K562 (cell line): ENCODE data around the gene COL15A1. TPM values are rescaled to one million over a fixed set of nuclear protein-coding genes. Genes with fewer than 3 reads are reported as not detected.
"Not testable (repeated sequence)": the region's sequence is repeated elsewhere in the genome, so short reads cannot be mapped to it uniquely, and the experiment has no call there.

Source experiments
- ATAC-seq: fragments of 200-7000 bp; cut with Tn5 transposase; 3 replicates; pipeline ENCODE4 v1.9.1; 2020; ENCODE audit warnings: moderate library complexity
- BruUV-seq: library from RNA; stranded (reverse); fragments of 400-500 nt; replicated peaks from 2 replicates; lab custom pipeline; 2021; lab: Mats Ljungman, UMichigan
- CTCF ChIA-PET: fragments of 300-600 bp; formaldehyde crosslinking; extraction: SDS; loops from one replicate; lab custom pipeline; 2021; ENCODE audit warnings: low intra/inter-chr PET ratio; lab: Yijun Ruan, JAX
- POLR2A ChIA-PET: fragments of 300-600, 350-650 bp; sonication (Branson Sonifier 250); formaldehyde crosslinking; extraction: SDS; loops from one replicate; lab custom pipeline; 2021; ENCODE audit warnings: antibody characterized with exemption, inconsistent platforms; lab: Yijun Ruan, JAX
- DNase-seq, 4 experiments: peaks; one replicate each; pipeline versions ENCODE4 v3.0.0 to v3.0.0-alpha.2; 2011 to 2018; ENCODE audit warnings: low spot score in 3 of 4, mixed read lengths in 3 of 4; ENCODE audit errors: extremely low read depth in 1 of 4
- FAIRE-seq: peaks from 2 replicates; lab custom pipeline; 2011; peaks lifted over from hg19 to GRCh38; lab: Jason Lieb, UNC
- H2AFZ ChIP-seq: 2 replicates; pipeline ENCODE4 v1.6.0; 2011; ENCODE audit warnings: low read depth, low read length, control low read depth, inconsistent platforms
- H3K27ac ChIP-seq: fragments of 200-600 bp; 3 replicates; pipeline ENCODE4 v1.8.0; 2011; ENCODE audit warnings: low read depth, mild to moderate bottlenecking, control low read depth, inconsistent platforms, low read length, moderate library complexity, mixed read lengths; ENCODE audit errors: extremely low read depth
- H3K27me3 ChIP-seq, 2 experiments: fragments of 300-600 bp in 1 of 2; 2 replicates in 1 of 2; 3 replicates in 1 of 2; pipeline versions ENCODE4 v1.6.0 to v1.8.0; 2011; ENCODE audit warnings: inconsistent platforms in 2 of 2, low read length in 2 of 2, mild to moderate bottlenecking in 1 of 2, mixed read lengths in 1 of 2, moderate library complexity in 1 of 2; ENCODE audit not compliant: control insufficient read depth in 2 of 2, insufficient read depth in 2 of 2
- H3K36me3 ChIP-seq: fragments of 300-600 bp; 3 replicates; pipeline ENCODE4 v1.8.0; 2011; ENCODE audit warnings: mild to moderate bottlenecking, low read length, inconsistent platforms; ENCODE audit not compliant: control insufficient read depth, insufficient read depth
- H3K4me1 ChIP-seq, 2 experiments: fragments of 200-600 bp in 1 of 2; replicated peaks in 1 of 2; 2 replicates in 1 of 2; 3 replicates in 1 of 2; pipeline versions ENCODE4 v1.5.1 to v1.8.0; 2011; ENCODE audit warnings: inconsistent platforms in 2 of 2, low read length in 2 of 2, mild to moderate bottlenecking in 1 of 2, mixed read lengths in 1 of 2, moderate library complexity in 1 of 2; ENCODE audit not compliant: control insufficient read depth in 2 of 2, insufficient read depth in 2 of 2
- H3K4me2 ChIP-seq: 2 replicates; pipeline ENCODE4 v1.6.1; 2011; ENCODE audit warnings: low read length, control low read depth, inconsistent platforms, mixed read lengths; ENCODE audit not compliant: insufficient read depth
- H3K4me3 ChIP-seq: fragments of 200-600 bp; sonication (generic), shearing (Covaris generic); 2 replicates; pipeline ENCODE4 v1.5.1; 2016; ENCODE audit warnings: control low read depth, inconsistent platforms
- H3K79me2 ChIP-seq: fragments of 200-600 bp; 3 replicates; pipeline ENCODE4 v1.8.0; 2011; ENCODE audit warnings: low read length, inconsistent platforms; ENCODE audit not compliant: control insufficient read depth, insufficient read depth
- H3K9ac ChIP-seq, 2 experiments: 2 replicates each; pipeline versions ENCODE4 v1.6.0 to v1.6.1; 2011; ENCODE audit warnings: low read depth in 2 of 2, low read length in 2 of 2, control low read depth in 1 of 2, inconsistent platforms in 1 of 2, mild to moderate bottlenecking in 1 of 2, mixed read lengths in 1 of 2; ENCODE audit not compliant: insufficient read depth in 1 of 2
- H3K9me1 ChIP-seq: one replicate; pipeline ENCODE4 v1.6.0; 2011; ENCODE audit warnings: inconsistent platforms, mild to moderate bottlenecking, low read length, moderate library complexity; ENCODE audit not compliant: control insufficient read depth, insufficient read depth
- H3K9me3 ChIP-seq: replicated peaks from 2 replicates; pipeline ENCODE4 v1.5.1; 2011; ENCODE audit warnings: low read depth, low read length, inconsistent platforms; ENCODE audit not compliant: control insufficient read depth, insufficient read depth
- H4K20me1 ChIP-seq: replicated peaks from 2 replicates; pipeline ENCODE4 v1.6.1; 2011; ENCODE audit warnings: low read length, inconsistent platforms, mixed read lengths; ENCODE audit not compliant: control insufficient read depth, insufficient read depth
- BCOR ChIP-seq: fragments of 450-650 bp; IDR thresholded peaks from 2 replicates; pipeline ENCODE4 v1.6.1; 2016
- CREM ChIP-seq: IDR thresholded peaks from 2 replicates; pipeline ENCODE4 v1.6.1; 2014; ENCODE audit warnings: antibody characterized with exemption, low read depth
- HDAC2 ChIP-seq: fragments of 450-650 bp; IDR thresholded peaks from 2 replicates; pipeline ENCODE4 v1.6.1; 2016; ENCODE audit warnings: mild to moderate bottlenecking
- KDM1A ChIP-seq, 2 experiments: fragments of 450-650 bp; IDR thresholded peaks; 2 replicates each; pipeline ENCODE4 v1.6.1; 2016; ENCODE audit warnings: mild to moderate bottlenecking in 2 of 2
- KDM5B ChIP-seq: fragments of 200-600 bp; sonication (generic); IDR thresholded peaks from 2 replicates; pipeline ENCODE4 v1.6.1; 2012; ENCODE audit warnings: low read depth, mild to moderate bottlenecking, moderate library complexity, low read length, control low read depth, inconsistent platforms; ENCODE audit not compliant: insufficient replicate concordance
- MBD2 ChIP-seq: sonication (generic); IDR thresholded peaks from 2 replicates; pipeline ENCODE4 v1.6.1; 2016; ENCODE audit warnings: low read depth, borderline replicate concordance
- MTA2 ChIP-seq: fragments of 450-650 bp; IDR thresholded peaks from 2 replicates; pipeline ENCODE4 v1.6.1; 2016; ENCODE audit warnings: low read depth
- ZNF146 ChIP-seq: IDR thresholded peaks from one replicate; pipeline ENCODE4 v1.6.1; 2018; ENCODE audit warnings: missing compliant biosample characterization; ENCODE audit not compliant: unreplicated experiment
- ZNF592 ChIP-seq: fragments of 450-650 bp; IDR thresholded peaks from 2 replicates; pipeline ENCODE4 v1.6.1; 2017; ENCODE audit warnings: antibody characterized with exemption, mild to moderate bottlenecking
- WGBS: fragments of 100-300 bp; shearing (Covaris generic); methylation state at CpG from one replicate; pipeline ENCODE4 v1.1.6; 2016; ENCODE audit warnings: low coverage, mixed read lengths; ENCODE audit not compliant: insufficient coverage; ENCODE audit errors: missing lambda C conversion rate; 5-methylcytosine and 5-hydroxymethylcytosine counted together
- in situ Hi-C: fragments of 300-500 bp; cut with MboI; formaldehyde crosslinking; loops from 4 replicates; pipeline ENCODE4 v1.15.0; 2018; ENCODE audit warnings: inconsistent platforms, mixed read lengths
- intact Hi-C: fragments of 100-400 bp; cut with micrococcal nuclease; formaldehyde crosslinking; loops from 2 replicates; pipeline ENCODE4 v1.14.2; 2022
- polyA plus RNA-seq, 8 experiments: library from polyadenylated mRNA; depleted of rRNA in 4 of 8; stranded (reverse) in 5 of 8; unstranded in 3 of 8; fragments of >200 nt; fragmentation: Nextera tagmentation in 2 of 8; fragmentation: Illumina TruSeq in 1 of 8; extraction: Ambion mirVana in 2 of 8; extraction: Trizol in 1 of 8; gene quantifications; 2 replicates each; pipeline versions ENCODE4 v1.2.1 to v1.2.3, GENCODE V29; 2011 to 2014; ENCODE audit warnings: inconsistent platforms in 1 of 8, missing spikeins in 1 of 8
- total RNA-seq, 7 experiments: library from RNA; depleted of rRNA in 6 of 7; stranded (reverse); fragments of >200 nt in 6 of 7; fragmentation: Illumina TruSeq in 2 of 7; extraction: Trizol in 2 of 7; gene quantifications; 2 replicates each; pipeline versions ENCODE4 v1.2.1 to v1.2.3, GENCODE V29; 2011 to 2021; ENCODE audit warnings: low replicate concordance in 1 of 7

The COL15A1 gene
- total and polyA plus RNA-seq, 9 of the 15 experiments (the other 6 are each of a cell fraction or from before 2014, with no cell fraction given): 0.46 to 5.1 (median 2.6) TPM

- peak; percentile 86 for TF ChIP-seq ZNF592
- TF ChIP-seq MBD2: no peak
- no peak for TF ChIP-seq MTA2
- TF ChIP-seq CREM: no peak
- no peak for TF ChIP-seq KDM5B
Observed at GRCh38 chr9:99096409-99096808, 152.7 kb downstream of the COL15A1 start (continued).

- H3K9me1 ChIP-seq, H3K27ac ChIP-seq, H3K27me3 ChIP-seq, H3K9me3 ChIP-seq, DNase-seq, H3K4me2 ChIP-seq, in situ Hi-C loops, H3K36me3 ChIP-seq, BruUV-seq, ATAC-seq, H3K79me2 ChIP-seq, H4K20me1 ChIP-seq, FAIRE-seq, H2AFZ ChIP-seq, CTCF ChIA-PET, intact Hi-C loops, H3K4me3 ChIP-seq, H3K9ac ChIP-seq, POLR2A ChIA-PET: not testable (repeated sequence)
- WGBS: 67% methylated on average over 5 of the region's 5 CpGs
- TF ChIP-seq ZNF146 (CRISPR knock-in tag) (peak; percentile 92), BCOR (peak; percentile 81), HDAC2 (0 out of 2 replicates have a peak, but pooled peaks have one; percentile 40), KDM1A (IDR thresholded peaks at IDR 0.05) (peak; percentile 34 to 59; a peak in 2 of 4 replicates)
- H3K4me1 ChIP-seq: peaks cover 12 to 29% of the 10 kb centered on the region in 2 experiments
Observed at GRCh38 chr9:99099806-99100585, 156.3 kb downstream of the COL15A1 start.
